GM12878 (cell line): ENCODE data around the gene RASIP1. TPM values are rescaled to one million over a fixed set of nuclear protein-coding genes. Genes with fewer than 3 reads are reported as not detected.

Experiments
- ATAC-seq: fragments of 200-7000 bp; cut with Tn5 transposase; 3 replicates; pipeline ENCODE4 v1.9.1; 2020; ENCODE audit warnings: mild to moderate bottlenecking, moderate library complexity
- BruUV-seq: library from RNA; stranded (reverse); fragments of 400-500 nt; replicated peaks from 2 replicates; lab custom pipeline; 2021; lab: Mats Ljungman, UMichigan
- CTCF ChIA-PET: fragments of 300-600 bp; sonication (Branson Sonifier 250); formaldehyde crosslinking; extraction: SDS; loops from one replicate; lab custom pipeline; 2021; ENCODE audit warnings: inconsistent platforms; lab: Yijun Ruan, JAX
- POLR2A ChIA-PET: fragments of 350-600 bp; formaldehyde crosslinking; extraction: SDS; loops from one replicate; lab custom pipeline; 2021; ENCODE audit warnings: inconsistent platforms; lab: Charles Lee
- RAD21 ChIA-PET: fragments of 300-600 bp; sonication (Branson Sonifier 250); formaldehyde crosslinking; loops from one replicate; lab custom pipeline; 2023; ENCODE audit warnings: antibody characterized with exemption; ENCODE audit not compliant: unreplicated experiment; lab: Charles Lee
- SMC1A ChIA-PET: fragments of 300-600 bp; sonication (Branson Sonifier 250); formaldehyde crosslinking; loops from one replicate; lab custom pipeline; 2023; ENCODE audit not compliant: unreplicated experiment, uncharacterized antibody; lab: Charles Lee
- DNase-seq: peaks from one replicate; pipeline ENCODE4 v3.0.0-alpha.2; 2011; ENCODE audit warnings: low read depth, low spot score
- FAIRE-seq: peaks from 3 replicates; lab custom pipeline; 2011; peaks lifted over from hg19 to GRCh38; lab: Jason Lieb, UNC
- H2AFZ ChIP-seq: 2 replicates; pipeline ENCODE4 v1.6.0; 2011; ENCODE audit warnings: low read depth, low read length, control low read depth; ENCODE audit not compliant: control insufficient read depth
- H3K27ac ChIP-seq: 2 replicates; pipeline ENCODE4 v1.5.1; 2011; ENCODE audit warnings: control low read depth; ENCODE audit not compliant: control insufficient read depth, insufficient read depth
- H3K27me3 ChIP-seq, 2 experiments: replicated peaks in 1 of 2; 2 replicates each; pipeline versions ENCODE4 v1.6.0 to v1.6.1; 2011; ENCODE audit warnings: low read length in 1 of 2; ENCODE audit not compliant: control insufficient read depth in 2 of 2, insufficient read depth in 2 of 2
- H3K36me3 ChIP-seq, 2 experiments: 2 replicates each; pipeline ENCODE4 v1.5.1; 2011; ENCODE audit warnings: low read length in 1 of 2; ENCODE audit not compliant: control insufficient read depth in 2 of 2, insufficient read depth in 2 of 2
- H3K4me1 ChIP-seq: 2 replicates; pipeline ENCODE4 v1.6.1; 2011; ENCODE audit warnings: mild to moderate bottlenecking, low read length, moderate library complexity, mixed read lengths; ENCODE audit not compliant: control insufficient read depth, insufficient read depth
- H3K4me2 ChIP-seq: 2 replicates; pipeline ENCODE4 v1.6.0; 2011; ENCODE audit warnings: control low read depth; ENCODE audit not compliant: control insufficient read depth, insufficient read depth
- H3K4me3 ChIP-seq: fragments of 200-600 bp; sonication (generic); 2 replicates; pipeline ENCODE4 v1.5.1; 2016
- H3K79me2 ChIP-seq: 2 replicates; pipeline ENCODE4 v1.6.0; 2011; ENCODE audit warnings: low read length; ENCODE audit not compliant: control insufficient read depth, insufficient read depth
- H3K9ac ChIP-seq: 2 replicates; pipeline ENCODE4 v1.8.0; 2011; ENCODE audit warnings: low read length, control low read depth, mixed read lengths; ENCODE audit not compliant: control insufficient read depth, insufficient read depth
- H3K9me3 ChIP-seq: replicated peaks from 3 replicates; pipeline ENCODE4 v1.5.1; 2011; ENCODE audit warnings: mild to moderate bottlenecking, low read length; ENCODE audit not compliant: control insufficient read depth, insufficient read depth
- H4K20me1 ChIP-seq: 2 replicates; pipeline ENCODE4 v1.6.0; 2011; ENCODE audit not compliant: control insufficient read depth, insufficient read depth
- CBFB ChIP-seq: IDR thresholded peaks from 2 replicates; pipeline ENCODE4 v1.6.1; 2016; ENCODE audit warnings: antibody characterized with exemption, low read depth
- E2F8 ChIP-seq: fragments of 450-650 bp; IDR thresholded peaks from 2 replicates; pipeline ENCODE4 v1.6.1; 2018; ENCODE audit warnings: mild to moderate bottlenecking, low read depth, moderate library complexity; ENCODE audit not compliant: partially characterized antibody
- EED ChIP-seq: sonication (generic); IDR thresholded peaks from 2 replicates; pipeline ENCODE4 v1.6.1; 2016; ENCODE audit warnings: antibody characterized with exemption, low read depth
- JUNB ChIP-seq: IDR thresholded peaks from 2 replicates; pipeline ENCODE4 v1.6.1; 2016; ENCODE audit warnings: antibody characterized with exemption, mild to moderate bottlenecking
- LARP7 ChIP-seq: fragments of 450-650 bp; IDR thresholded peaks from 2 replicates; pipeline ENCODE4 v1.6.1; 2017; ENCODE audit warnings: mild to moderate bottlenecking
- NBN ChIP-seq: fragments of 450-650 bp; IDR thresholded peaks from 2 replicates; pipeline ENCODE4 v1.6.1; 2016
- NFXL1 ChIP-seq: fragments of 450-650 bp; IDR thresholded peaks from 2 replicates; pipeline ENCODE4 v1.6.1; 2017; ENCODE audit warnings: antibody characterized with exemption, mild to moderate bottlenecking, borderline replicate concordance
- PML ChIP-seq: IDR thresholded peaks from 2 replicates; pipeline ENCODE4 v1.6.1; 2012; ENCODE audit warnings: low read length, inconsistent platforms
- RELA ChIP-seq: fragments of 450-650 bp; IDR thresholded peaks from 2 replicates; pipeline ENCODE4 v1.8.0; 2014; ENCODE audit warnings: borderline replicate concordance; ENCODE audit not compliant: partially characterized antibody
- SIN3A ChIP-seq: IDR thresholded peaks from 2 replicates; pipeline ENCODE4 v1.6.1; 2012; ENCODE audit warnings: low read depth, low read length, improper control_type of control experiment
- SMARCA5 ChIP-seq: fragments of 450-650 bp; IDR thresholded peaks from 2 replicates; pipeline ENCODE4 v1.6.1; 2017; ENCODE audit warnings: mild to moderate bottlenecking
- ZNF24 ChIP-seq: fragments of 450-650 bp; IDR thresholded peaks from 2 replicates; pipeline ENCODE4 v1.6.1; 2017; ENCODE audit warnings: antibody characterized with exemption, mild to moderate bottlenecking
- ZNF384 ChIP-seq: IDR thresholded peaks from 2 replicates; pipeline ENCODE4 v1.6.1; 2012; ENCODE audit warnings: low read depth, mild to moderate bottlenecking, low read length, improper control_type of control experiment, borderline replicate concordance
- WGBS: methylation state at CpG from one replicate; pipeline ENCODE4 v1.1.6; 2016; ENCODE audit warnings: low lambda C conversion rate; ENCODE audit not compliant: insufficient replicate concordance, insufficient coverage; ENCODE audit errors: missing lambda C conversion rate; 5-methylcytosine and 5-hydroxymethylcytosine counted together
- in situ Hi-C: fragments of 300-500 bp; cut with MboI; formaldehyde crosslinking; loops from 9 replicates; pipeline ENCODE4 v1.14.3; 2018; ENCODE audit warnings: mixed read lengths
- intact Hi-C: fragments of 100-400 bp; cut with micrococcal nuclease; formaldehyde crosslinking; loops from one replicate; pipeline ENCODE4 v1.14.2; 2022; ENCODE audit not compliant: unreplicated experiment
- polyA plus RNA-seq, 11 experiments: library from polyadenylated mRNA; depleted of rRNA in 4 of 11; unstranded in 6 of 11; stranded (reverse) in 5 of 11; fragments of >200 nt; fragmentation: Nextera tagmentation in 4 of 11; fragmentation: Illumina TruSeq in 1 of 11; extraction: Ambion mirVana in 4 of 11; extraction: Trizol in 1 of 11; gene quantifications; 1 replicate in 1 of 11; 2 replicates in 10 of 11; pipeline versions ENCODE4 v1.2.1 to v1.2.3, GENCODE V29; 2011 to 2016; ENCODE audit warnings: inconsistent platforms in 2 of 11, missing spikeins in 2 of 11, low read depth in 1 of 11
- total RNA-seq, 4 experiments: library from RNA; depleted of rRNA in 3 of 4; stranded (reverse); fragments of >200 nt in 3 of 4; fragmentation: Illumina TruSeq in 1 of 4; extraction: Trizol in 1 of 4; gene quantifications; 2 replicates each; pipeline versions ENCODE4 v1.2.1 to v1.2.3, GENCODE V29; 2013 to 2021
- TF ChIP-seq, protein P1 (sequence below): IDR thresholded peaks from 2 replicates; pipeline ENCODE4 v1.6.1; 2011; ENCODE audit warnings: low read depth, mild to moderate bottlenecking, low read length, moderate library complexity, borderline replicate concordance; ENCODE audit errors: extremely low read depth

Gene RASIP1
- total and polyA plus RNA-seq, 10 of the 15 experiments (the other 5 are each of a cell fraction or from before 2014, with no cell fraction given), result 0.08 TPM; not detected in 9

DNA sequence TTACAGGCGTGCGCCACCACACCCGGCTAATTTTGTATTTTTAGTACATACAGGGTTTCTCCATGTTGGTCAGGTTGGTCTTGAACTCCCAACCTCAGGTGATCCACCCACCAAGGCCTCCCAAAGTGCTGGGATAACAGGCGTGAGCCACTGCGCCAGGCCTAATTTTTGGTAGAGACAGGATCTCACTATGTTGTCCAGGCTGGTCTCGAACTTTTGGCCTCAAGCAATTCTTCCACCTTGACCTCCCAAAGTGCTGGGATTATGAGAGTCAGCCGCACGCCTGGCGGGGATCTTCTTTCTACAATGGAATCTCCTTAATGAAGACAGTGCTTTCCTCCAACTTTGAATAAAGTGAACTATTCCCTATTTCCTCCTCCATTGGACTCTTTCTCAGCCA lies 5.8 kb downstream of the RASIP1 start:
- ChIA-PET POLR2A (no interaction called here), SMC1A (no interaction called here), CTCF (interaction anchor here (0.9 kb wide), 1 partner anchor 108 kb away, joined by 4 read pairs; no protein-coding TSS in a partner anchor), RAD21 (no interaction called here)
- no TSS peak for BruUV-seq
- H3K4me3 ChIP-seq, result no peak overlapping the region
- no peaks in the 10 kb centered on the region for H3K36me3 ChIP-seq
- no peak for ATAC-seq
- H3K4me2 ChIP-seq, result no peak overlapping the region
- no peak overlapping the region for H3K27ac ChIP-seq
- no peak overlapping the region for H2AFZ ChIP-seq
- in situ Hi-C loops (no loop called here), intact Hi-C loops (no loop called here)
- H3K79me2 ChIP-seq, result no peaks in the 10 kb centered on the region
- no peak for TF ChIP-seq RELA
- TF ChIP-seq SIN3A, result no peak
- TF ChIP-seq NFXL1, result no peak
- no peak for TF ChIP-seq NBN
- TF ChIP-seq SMARCA5, result no peak
- TF ChIP-seq ZNF24, result no peak
- TF ChIP-seq, protein P1, sequence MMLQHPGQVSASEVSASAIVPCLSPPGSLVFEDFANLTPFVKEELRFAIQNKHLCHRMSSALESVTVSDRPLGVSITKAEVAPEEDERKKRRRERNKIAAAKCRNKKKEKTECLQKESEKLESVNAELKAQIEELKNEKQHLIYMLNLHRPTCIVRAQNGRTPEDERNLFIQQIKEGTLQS, result no peak
- TF ChIP-seq JUNB, result no peak
- no peak for TF ChIP-seq EED
- TF ChIP-seq LARP7, result no peak
- TF ChIP-seq PML, result no peak
- TF ChIP-seq E2F8, result no peak
- no peak for TF ChIP-seq CBFB
- no peak for TF ChIP-seq ZNF384
- 74% methylated on average over 9 of the region's 9 CpGs for WGBS
- no peak for DNase-seq
- no peaks in the 10 kb centered on the region for H4K20me1 ChIP-seq
- FAIRE-seq, result no peak
- no peak overlapping the region for H3K9ac ChIP-seq
- H3K27me3 ChIP-seq, result no peaks in the 10 kb centered on the region; a peak in 1 of 4 replicates
- peaks cover 5% of the 10 kb centered on the region for H3K4me1 ChIP-seq
- no peaks in the 10 kb centered on the region; the same call in 2 of the 3 replicates for H3K9me3 ChIP-seq
